22Rv1 (cell line): Measurements from ENCODE around the gene RTKN2.

Source experiments
- ZFX ChIP-seq: fragments of 450-650 bp; IDR thresholded peaks from 2 replicates; pipeline ENCODE4 v1.6.1; 2017; ENCODE audit warnings: antibody characterized with exemption, borderline replicate concordance
- TF ChIP-seq, protein P1 (sequence below): fragments of 450-650 bp; IDR thresholded peaks from 2 replicates; pipeline ENCODE4 v1.5.1; 2017; ENCODE audit warnings: mild to moderate bottlenecking

DNA sequence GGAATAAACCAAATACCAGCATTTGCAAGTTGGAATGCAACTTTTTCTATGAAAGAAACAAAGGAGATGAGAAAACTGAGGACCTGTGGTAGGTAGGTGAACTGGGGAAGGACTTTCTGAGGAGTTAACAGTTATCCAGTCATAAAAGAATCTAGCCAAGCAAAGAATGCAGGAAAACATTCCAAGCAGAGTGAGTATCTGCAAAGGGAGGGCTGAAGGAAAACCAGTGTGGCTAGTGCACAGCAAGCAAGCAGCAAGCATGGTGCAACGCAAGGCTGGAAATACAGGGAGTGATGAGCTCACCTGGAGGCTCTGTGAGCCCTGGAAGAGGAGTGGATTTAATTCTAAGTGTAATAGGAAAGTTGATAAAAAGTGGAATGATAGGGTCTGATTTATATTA, 44.0 kb downstream of the RTKN2 start:
- TF ChIP-seq, protein P1, sequence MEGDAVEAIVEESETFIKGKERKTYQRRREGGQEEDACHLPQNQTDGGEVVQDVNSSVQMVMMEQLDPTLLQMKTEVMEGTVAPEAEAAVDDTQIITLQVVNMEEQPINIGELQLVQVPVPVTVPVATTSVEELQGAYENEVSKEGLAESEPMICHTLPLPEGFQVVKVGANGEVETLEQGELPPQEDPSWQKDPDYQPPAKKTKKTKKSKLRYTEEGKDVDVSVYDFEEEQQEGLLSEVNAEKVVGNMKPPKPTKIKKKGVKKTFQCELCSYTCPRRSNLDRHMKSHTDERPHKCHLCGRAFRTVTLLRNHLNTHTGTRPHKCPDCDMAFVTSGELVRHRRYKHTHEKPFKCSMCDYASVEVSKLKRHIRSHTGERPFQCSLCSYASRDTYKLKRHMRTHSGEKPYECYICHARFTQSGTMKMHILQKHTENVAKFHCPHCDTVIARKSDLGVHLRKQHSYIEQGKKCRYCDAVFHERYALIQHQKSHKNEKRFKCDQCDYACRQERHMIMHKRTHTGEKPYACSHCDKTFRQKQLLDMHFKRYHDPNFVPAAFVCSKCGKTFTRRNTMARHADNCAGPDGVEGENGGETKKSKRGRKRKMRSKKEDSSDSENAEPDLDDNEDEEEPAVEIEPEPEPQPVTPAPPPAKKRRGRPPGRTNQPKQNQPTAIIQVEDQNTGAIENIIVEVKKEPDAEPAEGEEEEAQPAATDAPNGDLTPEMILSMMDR, result no peak
- TF ChIP-seq ZFX, result no peak
